ENCODE measurements around the gene MRPL17.
A peak's percentile ranks its signal among the peaks of the same experiment; 100 is the strongest.

Gene MRPL17

GRCh38 chr11:6640036-6640984 is 42.8 kb downstream of the MRPL17 start:
- TF ChIP-seq CTCF (IDR thresholded peaks at IDR 0.05; ENCODE audit: low read depth, low read length): no peak
- no peak for DNase-seq (ENCODE audit: extremely low read depth, low read depth)

GRCh38 chr11:6638429-6638828 is 44.7 kb downstream of the MRPL17 start:
- no peak for DNase-seq (ENCODE audit: extremely low read depth, low read depth)
- TF ChIP-seq CTCF (IDR thresholded peaks at IDR 0.05; ENCODE audit: low read depth, low read length): no peak

GRCh38 chr11:6637871-6638270 is 45.3 kb downstream of the MRPL17 start:
- TF ChIP-seq CTCF (IDR thresholded peaks at IDR 0.05; ENCODE audit: low read depth, low read length): no peak
- peak; percentile 76 for DNase-seq (ENCODE audit: extremely low read depth, low read depth)

GRCh38 chr11:6636480-6636879 is 46.7 kb downstream of the MRPL17 start:
- no peak for DNase-seq (ENCODE audit: extremely low read depth, low read depth)
- no peak for TF ChIP-seq CTCF (IDR thresholded peaks at IDR 0.05; ENCODE audit: low read depth, low read length)

GRCh38 chr11:6635082-6635932 is 47.8 kb downstream of the MRPL17 start:
- no peak for TF ChIP-seq CTCF (IDR thresholded peaks at IDR 0.05; ENCODE audit: low read depth, low read length)
- DNase-seq (ENCODE audit: extremely low read depth, low read depth): no peak

- DNase-seq (ENCODE audit: extremely low read depth, low read depth): no peak
- TF ChIP-seq CTCF (IDR thresholded peaks at IDR 0.05; ENCODE audit: low read depth, low read length): no peak
Measured at GRCh38 chr11:6634534-6634933, 48.6 kb downstream of the MRPL17 start.

Measured in AG09319 (cell line).